Bronchial epithelial cell (primary cell): Measurements from ENCODE around the gene TLR3. TPM values are rescaled to one million over a fixed set of nuclear protein-coding genes. Genes with fewer than 3 reads are reported as not detected.
"Not testable (repeated sequence)": the region's sequence is repeated elsewhere in the genome, so short reads cannot be mapped to it uniquely, and the experiment has no call there.

Experiments
- DNase-seq: peaks from one replicate; pipeline ENCODE4 v3.0.0-alpha.2; 2010; ENCODE audit warnings: low read depth
- FAIRE-seq: peaks from 2 replicates; lab custom pipeline; 2011; peaks lifted over from hg19 to GRCh38; lab: Jason Lieb, UNC
- H3K27me3 ChIP-seq: 2 replicates; pipeline ENCODE4 v1.5.1; 2011; ENCODE audit warnings: low read length; ENCODE audit not compliant: control insufficient read depth, insufficient read depth
- H3K36me3 ChIP-seq: 2 replicates; pipeline ENCODE4 v1.5.1; 2011; ENCODE audit warnings: low read length; ENCODE audit not compliant: control insufficient read depth, insufficient read depth
- H3K4me3 ChIP-seq: 2 replicates; pipeline ENCODE4 v1.5.1; 2011; ENCODE audit warnings: mild to moderate bottlenecking, low read depth, low read length, control low read depth
- CTCF ChIP-seq: IDR thresholded peaks from 2 replicates; pipeline ENCODE4 v1.5.1; 2011; ENCODE audit warnings: mild to moderate bottlenecking, moderate library complexity, low read length, control low read depth, inconsistent platforms; ENCODE audit not compliant: insufficient read depth, severe bottlenecking
- total RNA-seq: library from RNA; depleted of rRNA; stranded (reverse); fragments of >200 nt; gene quantifications from 2 replicates; pipeline ENCODE4 v1.2.1, GENCODE V29; 2014

Gene TLR3
- total RNA-seq, 1 donor from 2014 or later, result 0.26 TPM

- H3K27me3 ChIP-seq, result peaks cover 1% of the 10 kb centered on the region
- no peak for TF ChIP-seq CTCF
- FAIRE-seq (no peak), DNase-seq (peak; percentile 17)
- no peak overlapping the region for H3K4me3 ChIP-seq
- H3K36me3 ChIP-seq, result no peaks in the 10 kb centered on the region
These were observed 38.6 kb upstream of the TLR3 start for GRCh38 chr4:186030399-186030775.

GRCh38 chr4:186030795-186031194, 38.2 kb upstream of the TLR3 start:
- DNase-seq (no peak), FAIRE-seq (no peak)
- Histone ChIP-seq H3K36me3 (no peaks in the 10 kb centered on the region), H3K4me3 (no peak overlapping the region), H3K27me3 (peaks cover 1% of the 10 kb centered on the region)
- no peak for TF ChIP-seq CTCF

- H3K4me3 ChIP-seq, result no peak overlapping the region
- H3K36me3 ChIP-seq, result no peaks in the 10 kb centered on the region
- TF ChIP-seq CTCF, result peak; percentile 29
- no peak for DNase-seq
- H3K27me3 ChIP-seq, result peaks cover 1% of the 10 kb centered on the region
- FAIRE-seq, result no peak
These were observed 36.7 kb upstream of the TLR3 start for GRCh38 chr4:186032259-186032658.

GRCh38 chr4:186033027-186033426, 35.9 kb upstream of the TLR3 start:
- H3K36me3 ChIP-seq, result no peaks in the 10 kb centered on the region
- no peak for FAIRE-seq
- peaks cover 1% of the 10 kb centered on the region for H3K27me3 ChIP-seq
- H3K4me3 ChIP-seq, result no peak overlapping the region
- DNase-seq, result no peak
- no peak for TF ChIP-seq CTCF

GRCh38 chr4:186034613-186035012, 34.3 kb upstream of the TLR3 start:
- not testable (repeated sequence) for FAIRE-seq, H3K4me3 ChIP-seq, H3K36me3 ChIP-seq

GRCh38 chr4:186036976-186037581, 31.9 kb upstream of the TLR3 start:
- no peak for DNase-seq
- Histone ChIP-seq H3K36me3 (no peaks in the 10 kb centered on the region), H3K27me3 (peaks cover 3% of the 10 kb centered on the region), H3K4me3 (no peak overlapping the region)
- no peak for FAIRE-seq
- TF ChIP-seq CTCF, result no peak

More at GRCh38 chr4:186034613-186035012, 34.3 kb upstream of the TLR3 start:
- H3K27me3 ChIP-seq, DNase-seq: not testable (repeated sequence)
